HUES48 (cell line): ENCODE measurements around the gene NECTIN2.
A peak's percentile ranks its signal among the peaks of the same experiment; 100 is the strongest.

ENCODE experiments used
- H3K27ac ChIP-seq: one replicate; pipeline ENCODE4 v1.7.0; 2013; ENCODE audit warnings: low read depth, low read length, inconsistent platforms
- H3K27me3 ChIP-seq: 2 replicates; pipeline ENCODE4 v1.6.1; 2013; ENCODE audit warnings: mild to moderate bottlenecking, low read length; ENCODE audit not compliant: control insufficient read depth, insufficient read depth
- H3K36me3 ChIP-seq: 2 replicates; pipeline ENCODE4 v1.6.1; 2013; ENCODE audit warnings: low read length; ENCODE audit not compliant: control insufficient read depth, insufficient read depth
- H3K4me1 ChIP-seq: 2 replicates; pipeline ENCODE4 v1.6.1; 2013; ENCODE audit warnings: mild to moderate bottlenecking, low read length; ENCODE audit not compliant: control insufficient read depth, insufficient read depth
- H3K4me3 ChIP-seq: 2 replicates; pipeline ENCODE4 v1.5.1; 2013; ENCODE audit warnings: mild to moderate bottlenecking, low read depth, low read length
- H3K9ac ChIP-seq: 2 replicates; pipeline ENCODE4 v1.6.1; 2013; ENCODE audit warnings: mild to moderate bottlenecking, low read depth, low read length, moderate library complexity
- H3K9me3 ChIP-seq: 2 replicates; pipeline ENCODE4 v1.6.1; 2013; ENCODE audit warnings: low read length; ENCODE audit not compliant: control insufficient read depth, insufficient read depth

The NECTIN2 gene

GRCh38 chr19:44845612-44846454 lies at the start of gene NECTIN2:
TSS of gene NECTIN2 (plus strand) at chr19:44846297. CDS start at chr19:44846526, 229 bp downstream.
- peaks cover 4% of the 10 kb centered on the region; the same call in 1 of the 2 replicates for H3K36me3 ChIP-seq
- peak within 1 kb of the TSS; percentile 72 for H3K9ac ChIP-seq
- peak within 1 kb of the TSS; percentile 74 for H3K4me3 ChIP-seq
- H3K27ac ChIP-seq = peak within 1 kb of the TSS; percentile 97
- H3K4me1 ChIP-seq = peaks cover 19% of the 10 kb centered on the region
- no peaks in the 10 kb centered on the region for H3K9me3 ChIP-seq
- peaks cover 3% of the 10 kb centered on the region; the same call in 1 of the 2 replicates for H3K27me3 ChIP-seq

GRCh38 chr19:44796701-44797115 lies 49.4 kb upstream of the NECTIN2 start:
- H3K27ac ChIP-seq = peak overlapping the region; percentile 80
- H3K36me3 ChIP-seq = peaks cover 48% of the 10 kb centered on the region
- H3K9me3 ChIP-seq = no peaks in the 10 kb centered on the region
- H3K9ac ChIP-seq = no peak overlapping the region
- peaks cover 10% of the 10 kb centered on the region; the same call in 1 of the 2 replicates for H3K4me1 ChIP-seq
- no peak overlapping the region for H3K4me3 ChIP-seq
- H3K27me3 ChIP-seq = no peaks in the 10 kb centered on the region

- Histone ChIP-seq H3K9me3 (no peaks in the 10 kb centered on the region), H3K27me3 (peaks cover 28% of the 10 kb centered on the region), H3K4me1 (peaks cover 10% of the 10 kb centered on the region; the same call in 1 of the 2 replicates), H3K9ac (no peak overlapping the region), H3K36me3 (peaks cover 25% of the 10 kb centered on the region), H3K27ac (peak overlapping the region; percentile 71), H3K4me3 (no peak overlapping the region)
Measured at GRCh38 chr19:44799627-44800346, 46.3 kb upstream of the NECTIN2 start.

- Histone ChIP-seq H3K27ac (peak overlapping the region; percentile 71), H3K36me3 (peaks cover 20% of the 10 kb centered on the region), H3K9ac (no peak overlapping the region), H3K4me3 (no peak overlapping the region), H3K9me3 (no peaks in the 10 kb centered on the region), H3K4me1 (peaks cover 10% of the 10 kb centered on the region; the same call in 1 of the 2 replicates), H3K27me3 (peaks cover 34% of the 10 kb centered on the region)
Measured at GRCh38 chr19:44800461-44800860, 45.6 kb upstream of the NECTIN2 start.

GRCh38 chr19:44803442-44804428 lies 42.4 kb upstream of the NECTIN2 start:
- Histone ChIP-seq H3K9ac (no peak overlapping the region), H3K27me3 (peaks cover 41% of the 10 kb centered on the region), H3K36me3 (peaks cover 3% of the 10 kb centered on the region; the same call in 1 of the 2 replicates), H3K27ac (no peak overlapping the region), H3K9me3 (no peaks in the 10 kb centered on the region), H3K4me1 (peaks cover 17% of the 10 kb centered on the region; the same call in 1 of the 2 replicates), H3K4me3 (no peak overlapping the region)

- Histone ChIP-seq H3K9me3 (no peaks in the 10 kb centered on the region), H3K27ac (no peak overlapping the region), H3K4me3 (no peak overlapping the region), H3K27me3 (peaks cover 49% of the 10 kb centered on the region), H3K36me3 (peaks cover 3% of the 10 kb centered on the region), H3K9ac (no peak overlapping the region), H3K4me1 (peaks cover 22% of the 10 kb centered on the region)
Measured at GRCh38 chr19:44806291-44806690, 39.8 kb upstream of the NECTIN2 start.

GRCh38 chr19:44807162-44807561 lies 38.9 kb upstream of the NECTIN2 start:
- Histone ChIP-seq H3K4me3 (no peak overlapping the region), H3K27ac (no peak overlapping the region), H3K4me1 (peaks cover 22% of the 10 kb centered on the region), H3K27me3 (peaks cover 48% of the 10 kb centered on the region), H3K9ac (no peak overlapping the region), H3K9me3 (no peaks in the 10 kb centered on the region), H3K36me3 (peaks cover 4% of the 10 kb centered on the region)

- H3K36me3 ChIP-seq = peaks cover 4% of the 10 kb centered on the region
- peaks cover 41% of the 10 kb centered on the region for H3K27me3 ChIP-seq
- no peak overlapping the region for H3K9ac ChIP-seq
- no peaks in the 10 kb centered on the region for H3K9me3 ChIP-seq
- peak overlapping the region; percentile 66 for H3K4me3 ChIP-seq
- H3K27ac ChIP-seq = peak overlapping the region; percentile 78
- peaks cover 22% of the 10 kb centered on the region for H3K4me1 ChIP-seq
Measured at GRCh38 chr19:44807652-44808462, 38.2 kb upstream of the NECTIN2 start.

- peak within 1 kb of the TSS; percentile 84 for H3K4me3 ChIP-seq
- H3K36me3 ChIP-seq = peaks cover 12% of the 10 kb centered on the region
- H3K4me1 ChIP-seq = peaks cover 22% of the 10 kb centered on the region
- peaks cover 32% of the 10 kb centered on the region for H3K27me3 ChIP-seq
- H3K9ac ChIP-seq = peak within 1 kb of the TSS; percentile 61
- peak within 1 kb of the TSS; percentile 78 for H3K27ac ChIP-seq
- H3K9me3 ChIP-seq = no peaks in the 10 kb centered on the region
Measured at GRCh38 chr19:44808463-44809371, 37.4 kb upstream of the NECTIN2 start, which contains the start of gene BCAM. TSS of gene BCAM (plus strand) at chr19:44809103. CDS start at chr19:44809125, 22 bp downstream.
